Pulmonary artery endothelial cell (primary cell): ENCODE measurements around the gene PICALM. TPM values are rescaled to one million over a fixed set of nuclear protein-coding genes. Genes with fewer than 3 reads are reported as not detected.
A peak's percentile ranks its signal among the peaks of the same experiment; 100 is the strongest.
"Not testable (repeated sequence)": the region's sequence is repeated elsewhere in the genome, so short reads cannot be mapped to it uniquely, and the experiment has no call there.

Source experiments
- DNase-seq: peaks from one replicate; pipeline ENCODE4 v3.0.0-alpha.2; 2011; ENCODE audit warnings: low read depth, low spot score
- total RNA-seq: library from RNA; depleted of rRNA; stranded (reverse); fragments of >200 nt; gene quantifications from 2 replicates; pipeline ENCODE4 v1.2.3, GENCODE V29; 2014

Gene PICALM
- total RNA-seq, 1 donor from 2014 or later: 284 TPM

DNA sequence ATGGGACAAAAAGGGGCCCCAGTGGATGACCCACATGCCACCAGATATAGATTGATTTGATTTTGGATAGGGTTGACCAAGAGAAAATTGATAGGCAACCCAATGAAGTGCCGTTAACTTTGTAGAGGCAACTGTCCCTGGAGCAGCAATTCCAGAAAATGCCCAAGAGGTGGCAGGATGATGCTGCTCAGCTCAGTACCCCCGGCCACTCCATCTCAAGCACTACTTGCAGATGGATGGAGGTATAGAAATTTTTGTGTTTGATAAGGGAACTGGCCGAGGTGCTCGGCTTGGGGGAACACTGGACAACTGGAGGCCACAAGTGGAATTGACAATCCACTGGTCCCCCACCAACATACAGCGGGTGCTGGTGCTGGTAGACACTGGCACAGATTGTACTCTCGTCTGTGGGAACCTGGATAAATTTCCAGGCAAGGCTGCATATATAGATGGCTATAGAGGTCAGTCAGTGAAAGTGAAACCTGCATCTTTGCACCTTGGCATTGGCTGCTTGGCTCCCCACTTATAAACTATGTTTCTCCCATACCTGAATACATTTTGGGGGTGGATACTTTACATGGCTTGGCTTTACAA, 127.4 kb downstream of the PICALM start:
- DNase-seq: peak; percentile 46

DNA sequence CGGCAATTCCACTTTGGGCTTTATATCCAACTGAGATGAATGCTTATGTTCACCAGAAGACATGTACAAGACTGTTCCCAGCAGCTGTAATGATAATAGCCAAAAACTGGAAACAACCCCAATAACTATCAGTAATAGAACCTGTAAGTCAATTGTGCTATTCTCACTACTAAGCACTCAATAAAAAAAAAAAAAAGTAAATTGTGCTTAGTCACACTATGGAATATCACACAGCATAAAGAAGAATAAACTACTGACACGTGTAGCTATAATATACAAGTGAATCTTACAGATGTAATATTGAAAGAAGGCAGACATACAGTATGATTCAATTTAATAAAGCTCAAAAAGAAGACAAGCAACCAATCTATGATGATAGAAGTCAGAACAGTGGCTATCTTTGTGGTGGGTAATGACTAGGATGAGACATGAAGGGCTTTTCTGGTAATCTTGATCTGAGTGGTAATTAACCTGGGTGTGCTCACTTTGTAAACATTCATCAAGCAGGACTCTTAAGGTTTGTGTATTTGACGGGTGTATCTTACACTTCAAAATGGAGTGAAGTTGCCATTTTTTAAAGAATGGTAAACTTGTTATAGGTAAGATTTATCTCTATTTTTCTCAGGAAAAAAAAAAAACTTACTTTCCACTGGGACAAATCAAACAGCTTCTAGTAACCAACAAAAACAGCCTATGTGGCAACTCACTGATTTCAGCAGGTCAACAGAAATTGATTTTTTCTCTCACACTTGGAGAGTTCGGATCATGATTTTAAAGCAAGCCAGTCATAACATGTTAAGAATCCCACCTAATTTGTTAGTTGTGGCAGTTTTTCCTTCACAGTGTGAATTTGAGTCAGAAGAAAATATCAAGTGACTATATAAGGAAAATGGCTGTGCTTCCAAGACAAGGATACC, 129.5 kb downstream of the PICALM start:
- DNase-seq: no peak

DNA sequence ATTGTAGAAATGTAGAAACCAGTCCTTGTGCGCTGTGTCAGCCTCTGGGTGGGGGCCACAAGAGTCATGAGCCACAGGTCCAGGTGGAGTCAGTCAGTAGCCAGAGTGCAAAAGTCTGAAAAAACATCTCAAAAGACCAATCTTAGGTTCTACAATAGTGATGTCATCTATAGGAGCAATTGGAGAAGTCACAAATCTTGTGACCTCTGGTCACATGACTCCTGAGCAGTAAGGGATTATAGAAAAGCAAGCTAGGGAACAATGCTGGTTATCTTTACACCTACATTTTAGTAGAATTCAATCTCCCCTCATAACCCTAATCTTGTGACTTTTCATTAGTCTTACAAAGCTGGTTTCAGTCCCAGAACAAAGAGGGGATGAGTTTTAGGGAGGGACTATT, 131.0 kb downstream of the PICALM start:
- DNase-seq: no peak

DNA sequence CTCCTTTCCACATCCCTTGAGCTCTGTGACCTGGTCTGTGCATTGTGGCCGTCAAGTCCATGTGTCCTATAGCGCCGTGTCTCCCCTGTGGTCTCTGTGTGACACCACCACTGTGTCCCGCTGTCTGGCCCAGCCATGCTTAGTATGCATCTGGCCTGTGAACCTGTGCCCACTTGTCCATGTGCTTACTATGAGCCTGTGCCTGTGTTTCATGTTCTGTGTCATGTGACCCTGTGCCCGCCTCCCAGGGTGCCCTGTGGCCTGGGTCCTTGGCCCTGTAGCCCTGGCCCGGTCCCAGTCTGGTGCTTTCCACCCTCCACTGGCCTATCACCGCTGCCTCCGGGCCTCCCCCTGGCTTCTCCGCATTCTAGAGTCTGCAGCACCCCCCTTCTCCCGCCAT, 133.1 kb downstream of the PICALM start:
- DNase-seq: no peak

DNA sequence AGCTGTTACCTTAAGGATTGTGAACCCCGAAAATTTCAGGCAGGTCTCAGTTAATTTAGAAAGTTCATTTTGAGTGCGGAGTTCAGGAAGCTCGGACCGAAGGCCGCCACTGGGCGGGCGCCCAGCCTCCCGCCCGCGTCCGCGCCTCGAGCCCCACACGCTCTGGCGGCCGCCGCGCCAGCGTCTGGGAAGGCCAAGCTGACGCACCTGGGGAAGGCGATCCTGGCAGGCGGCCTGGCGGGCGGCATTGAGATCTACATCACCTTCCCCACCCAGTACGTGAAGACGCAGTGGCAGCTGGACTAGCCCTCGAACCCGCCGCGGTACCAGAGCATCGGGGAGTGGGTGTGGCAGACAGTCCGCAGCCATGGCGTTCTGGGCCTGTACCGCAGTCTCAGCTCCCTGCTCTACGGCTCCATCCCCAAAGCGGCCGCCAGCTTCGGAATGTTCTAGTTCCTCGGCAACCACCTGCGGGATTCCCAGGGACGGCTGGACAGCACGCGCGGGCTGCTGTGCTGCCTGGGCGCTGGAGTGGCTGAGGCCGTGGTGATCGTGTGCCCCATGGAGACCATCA, 134.2 kb downstream of the PICALM start:
- DNase-seq: no peak

DNA sequence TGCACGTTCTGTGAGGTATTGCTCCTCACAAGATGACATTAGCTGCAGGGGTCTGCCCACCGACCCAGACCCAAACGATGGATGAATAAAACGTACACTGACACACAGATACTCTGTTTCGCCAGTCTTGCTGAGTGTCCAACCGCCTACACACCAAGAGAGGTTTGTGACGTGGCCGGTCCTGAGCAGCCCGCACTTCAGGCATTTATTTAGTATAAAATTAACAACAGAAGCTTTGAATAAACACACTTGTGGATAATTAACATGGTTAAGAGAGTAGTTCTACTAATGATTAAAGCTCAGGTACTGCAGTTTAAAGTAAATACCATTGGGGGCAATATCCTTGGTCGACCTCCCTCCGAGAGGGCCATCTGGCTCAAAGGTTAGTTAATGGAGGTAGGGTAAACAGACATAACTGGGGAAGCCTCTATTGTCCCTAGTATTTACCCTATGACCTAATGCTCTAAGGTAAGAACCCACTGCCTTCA, 138.0 kb downstream of the PICALM start:
- DNase-seq: no peak

DNA sequence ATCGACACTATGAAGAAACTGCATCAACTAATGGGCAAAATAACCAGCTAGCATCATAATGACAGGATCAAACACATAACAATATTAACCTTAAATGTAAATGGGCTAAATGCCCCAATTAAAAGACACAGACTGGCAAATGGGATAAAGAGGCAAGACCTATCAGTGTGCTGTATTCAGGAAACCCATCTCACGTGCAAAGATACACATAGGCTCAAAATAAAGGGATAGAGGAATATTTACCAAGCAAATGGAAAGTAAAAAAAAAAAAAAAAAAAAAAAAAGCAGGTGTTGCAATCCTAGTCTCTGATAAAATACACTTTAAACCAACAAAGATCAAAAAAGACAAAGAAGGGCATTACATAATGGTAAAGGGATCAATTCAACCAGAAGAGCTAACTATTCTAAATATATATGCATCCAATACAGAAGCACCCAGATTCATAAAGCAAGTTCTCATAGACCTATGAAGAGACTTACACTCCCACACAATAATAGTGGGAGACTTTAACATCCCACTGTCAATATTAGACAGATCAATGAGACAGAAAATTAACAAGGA, 142.2 kb downstream of the PICALM start:
- DNase-seq: not testable (repeated sequence)

DNA sequence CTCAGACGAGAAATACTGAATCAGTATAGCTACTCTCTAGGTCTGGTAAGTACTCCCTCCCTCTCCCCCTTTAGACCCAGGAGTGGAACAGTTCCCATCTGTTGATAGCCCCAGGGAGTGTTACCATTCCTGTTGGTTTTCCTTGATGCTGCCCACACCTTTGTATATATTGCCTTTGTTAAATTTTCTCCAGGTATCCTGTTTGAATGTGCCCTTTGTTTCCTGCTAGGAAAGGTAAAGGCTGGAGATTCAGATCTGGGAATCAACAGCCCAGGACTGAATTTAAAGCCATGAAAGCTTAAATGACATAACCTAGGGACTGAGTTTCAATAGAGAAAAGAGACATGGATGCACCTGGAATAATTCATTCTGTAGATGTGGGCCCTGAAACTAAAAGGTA, 145.4 kb downstream of the PICALM start:
- DNase-seq: no peak

DNA sequence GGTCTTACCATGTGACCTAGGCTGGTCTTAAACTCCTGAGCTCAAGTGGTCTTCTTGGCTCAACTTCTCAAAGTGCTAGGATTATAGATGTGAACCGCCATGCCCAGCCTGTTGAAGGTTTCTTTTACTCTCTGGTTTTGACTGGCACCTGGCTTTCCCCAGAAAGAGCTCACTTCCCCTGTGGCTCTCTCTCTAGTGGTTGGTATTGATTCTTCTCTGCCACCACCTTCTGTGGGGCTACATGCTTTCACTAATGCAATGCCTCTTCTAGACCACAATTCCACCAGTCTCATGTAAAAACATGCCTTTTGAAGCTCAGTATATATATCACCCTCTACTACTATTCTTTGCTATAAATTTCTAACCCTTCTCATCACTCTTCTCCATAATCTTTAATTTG, 146.5 kb downstream of the PICALM start:
- no peak for DNase-seq

DNA sequence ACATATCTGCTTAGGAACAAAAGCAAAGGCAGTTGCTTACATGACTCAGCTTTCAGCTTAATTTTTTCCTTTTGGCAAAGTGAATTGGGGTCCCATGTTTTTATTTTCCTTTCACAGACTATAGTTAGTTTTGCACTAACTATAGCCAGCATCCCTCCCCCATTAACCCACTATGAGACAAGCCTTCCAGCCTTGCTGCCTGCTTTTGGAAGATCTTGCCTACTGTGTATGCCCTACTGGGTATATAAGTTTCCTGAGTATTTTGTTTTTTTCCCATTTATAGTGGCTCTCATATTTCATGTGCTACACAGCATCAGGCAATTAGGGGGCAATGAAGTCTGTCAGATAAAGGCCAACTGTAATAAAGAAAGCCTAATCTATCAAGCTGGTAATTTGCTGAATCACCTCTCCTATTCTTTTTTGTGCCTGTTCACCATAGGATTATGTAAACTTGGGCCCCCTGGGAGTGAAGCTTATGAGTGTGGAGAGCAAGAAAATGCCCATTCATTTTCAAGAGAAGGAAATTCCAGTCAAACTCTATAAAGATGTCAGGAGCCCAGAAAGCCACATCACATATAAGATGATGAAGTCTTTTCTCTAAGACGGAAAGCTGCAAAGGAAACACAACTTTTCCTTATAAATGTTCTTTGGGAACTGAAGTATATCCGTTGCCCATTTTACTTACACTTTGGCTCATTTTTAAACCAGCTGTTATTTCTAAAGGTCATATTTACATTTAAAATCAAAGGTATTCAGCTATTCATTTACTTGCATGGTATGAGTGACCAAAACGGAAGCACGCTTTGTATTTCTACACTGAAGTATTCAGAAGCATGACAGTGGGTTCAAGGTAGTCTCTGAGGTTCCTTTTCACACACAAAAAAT, 149.7 kb downstream of the PICALM start:
- no peak for DNase-seq

DNA sequence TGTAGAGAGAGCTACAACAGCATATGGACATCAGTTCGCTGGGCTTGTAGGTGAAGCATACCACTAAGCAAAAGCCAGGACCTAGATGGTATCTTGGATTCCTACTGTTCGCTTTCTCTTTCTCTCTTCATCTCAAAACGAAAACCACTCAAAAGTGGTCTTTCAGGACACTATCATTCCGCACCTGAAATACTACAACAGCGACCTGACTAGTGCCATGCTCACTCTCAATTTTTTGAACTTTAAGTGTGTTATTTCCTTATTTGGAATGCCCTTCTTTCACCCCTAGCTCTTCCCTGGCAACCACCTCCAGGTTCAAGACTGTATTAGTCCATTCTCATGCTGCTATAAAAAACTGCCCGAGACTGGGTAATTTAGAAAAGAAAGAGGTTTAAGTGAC, 154.5 kb downstream of the PICALM start:
- DNase-seq: no peak

DNA sequence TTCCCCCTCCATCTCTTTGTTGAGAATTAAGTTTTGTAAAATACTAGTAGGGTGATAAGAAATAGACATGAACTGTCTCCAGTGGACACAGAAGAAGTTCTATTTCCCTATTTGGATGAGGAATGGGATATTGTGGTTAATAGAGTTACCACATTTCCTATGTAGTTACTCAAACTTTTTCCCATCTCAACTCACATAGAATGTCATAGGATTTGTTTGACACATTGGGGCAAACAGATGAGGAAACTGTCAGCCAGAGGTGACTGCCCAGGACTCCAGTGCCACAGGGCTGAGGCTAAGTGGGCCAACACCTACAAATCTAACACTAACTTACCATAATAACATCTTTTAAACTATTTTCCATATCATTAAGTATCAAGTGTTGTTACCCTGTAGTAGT, 155.4 kb downstream of the PICALM start:
- DNase-seq: no peak

DNA sequence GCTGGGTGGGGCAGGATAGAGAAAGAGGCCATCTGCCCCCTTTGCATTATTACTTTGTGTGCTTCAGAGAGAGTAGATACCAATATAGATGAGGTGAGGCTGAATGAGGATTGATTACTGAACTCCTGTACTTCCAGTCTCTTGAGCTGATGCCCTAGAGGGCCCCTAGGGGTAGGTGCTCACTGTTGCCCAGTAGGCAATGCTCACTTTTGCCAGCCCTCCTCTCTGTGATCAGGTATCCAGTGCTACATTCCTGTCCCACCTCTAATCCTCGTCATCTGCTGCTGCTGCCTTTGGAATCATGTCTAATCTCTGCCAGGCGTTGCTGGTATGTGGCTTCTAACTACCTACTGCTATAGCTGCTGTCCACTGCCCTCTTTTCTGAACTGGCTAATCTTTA, 156.5 kb downstream of the PICALM start:
- no peak for DNase-seq

Other genes starting within 250 kb of the PICALM start
- gene CCDC83, start 213.7 kb downstream of the PICALM start, total RNA-seq: not detected in 2 replicates
- gene EED, start 175.7 kb upstream of the PICALM start, total RNA-seq: 18.7 and 27.7 TPM in 2 replicates
- 91.0 and 101 TPM in 2 replicates for gene HIKESHI, start 233.2 kb upstream of the PICALM start, total RNA-seq